HUDEP-2 (cell line): ENCODE data around the gene PPP1R1A.

Experiments
- DNase-seq, 76 experiments: peaks; one replicate each; lab custom pipeline; 2025; ENCODE audit not compliant: unreplicated experiment in 76 of 76; lab: John Stamatoyannopoulos, UW

The PPP1R1A gene

GRCh38 chr12:54572881-54573280 is 15.6 kb downstream of the PPP1R1A start:
- no peak for DNase-seq

GRCh38 chr12:54571193-54572188 is 17.0 kb downstream of the PPP1R1A start:
- DNase-seq = no peak

DNA sequence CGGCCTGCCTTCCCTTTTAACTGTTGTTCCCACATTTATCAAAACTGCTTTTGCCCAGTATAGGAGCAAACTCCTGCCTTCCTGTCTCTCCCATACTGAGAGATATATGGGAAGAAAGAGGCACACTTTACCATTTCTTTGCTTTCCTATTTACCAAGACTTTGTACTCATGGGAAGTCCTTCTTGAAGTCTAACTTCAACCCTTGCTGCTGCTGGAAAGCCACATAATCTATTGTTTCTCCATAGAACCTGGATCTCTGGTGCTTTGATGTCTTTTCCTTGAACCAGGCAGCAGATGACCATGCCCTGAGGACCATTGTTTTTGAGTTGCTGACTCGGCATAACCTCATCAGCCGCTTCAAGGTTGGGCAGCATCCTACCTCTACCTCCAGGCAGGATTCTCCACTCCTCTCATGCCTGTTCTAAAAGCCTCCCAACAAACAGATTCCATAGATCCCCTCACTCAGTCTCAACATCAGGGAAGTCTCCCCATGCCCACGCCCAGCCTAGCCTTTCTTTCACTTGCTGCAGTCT is 18.4 kb downstream of the PPP1R1A start:
- no peak for DNase-seq

GRCh38 chr12:54569072-54569471 is 19.4 kb downstream of the PPP1R1A start:
- no peak for DNase-seq

GRCh38 chr12:54566792-54567191 is 21.7 kb downstream of the PPP1R1A start:
- DNase-seq = no peak

DNA sequence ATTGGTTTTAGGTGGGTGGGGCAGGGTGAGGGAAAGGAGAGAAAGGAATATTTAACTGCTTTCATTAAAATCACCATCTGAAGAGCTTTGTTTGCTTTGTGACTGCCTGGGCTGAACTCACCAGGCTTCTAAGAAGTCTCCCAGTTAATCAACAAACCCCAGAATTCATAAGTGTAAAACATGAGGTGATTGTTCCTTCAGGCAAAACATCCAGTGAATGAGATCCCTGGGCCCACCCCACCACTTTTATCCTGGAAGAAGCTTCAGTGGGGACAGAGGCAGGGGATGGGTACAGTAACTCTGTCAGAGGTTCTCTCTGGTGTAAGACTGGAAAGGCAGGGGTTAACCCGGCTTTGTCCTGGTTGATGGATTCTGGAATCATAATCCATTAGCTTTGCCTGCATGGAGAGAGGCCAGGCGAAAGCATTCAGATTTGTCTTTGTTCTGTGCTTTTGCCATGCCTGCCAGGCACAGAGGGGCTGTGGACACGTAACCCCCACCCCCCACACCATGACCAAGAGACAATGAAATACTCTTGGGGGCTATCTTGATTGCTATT is 22.4 kb downstream of the PPP1R1A start:
- DNase-seq = no peak

GRCh38 chr12:54565310-54565985 is 23.0 kb downstream of the PPP1R1A start:
- DNase-seq = no peak

- no peak for DNase-seq
Measured at GRCh38 chr12:54564768-54565167, 23.7 kb downstream of the PPP1R1A start.

DNA sequence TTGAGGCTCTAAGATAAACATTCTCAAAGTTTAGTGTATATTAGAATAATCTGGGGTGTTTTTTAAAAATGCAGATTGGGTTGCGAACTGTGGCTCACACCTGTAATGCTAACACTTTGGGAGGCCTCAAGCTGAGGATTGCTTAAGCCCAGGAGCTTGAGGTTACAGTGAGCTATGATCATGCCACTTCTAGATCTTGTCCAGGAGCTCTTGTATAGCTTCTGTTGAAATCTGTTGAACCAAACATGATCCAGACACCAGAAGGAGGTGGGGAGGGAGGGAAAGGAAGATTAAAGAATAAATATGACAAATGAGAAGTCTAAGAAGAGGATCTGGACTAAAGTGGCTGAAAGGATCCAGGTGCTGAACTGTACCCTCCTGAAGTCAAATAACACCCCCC is 24.7 kb downstream of the PPP1R1A start:
- DNase-seq = no peak

GRCh38 chr12:54562750-54563356 is 25.6 kb downstream of the PPP1R1A start:
- DNase-seq = no peak

DNA sequence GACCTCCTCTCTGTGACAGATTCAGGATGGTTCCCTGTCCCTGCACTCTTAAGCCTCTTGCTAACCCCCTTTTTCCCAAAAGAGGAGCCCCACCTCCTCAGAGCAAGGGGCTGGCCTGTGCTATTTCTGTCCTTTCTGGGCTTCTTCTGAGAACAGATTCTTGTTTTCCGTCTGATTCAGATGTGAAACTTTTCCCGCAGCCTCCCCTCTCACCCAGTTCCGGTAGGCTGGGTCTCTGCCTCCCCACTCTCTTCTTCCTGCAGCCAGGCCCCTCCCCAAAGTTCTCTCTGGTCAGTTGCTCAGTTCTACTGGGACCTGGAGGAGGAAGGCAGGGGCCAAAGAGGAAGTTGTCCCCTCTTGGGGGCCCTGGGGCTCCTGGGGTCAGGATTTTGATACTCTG is 27.3 kb downstream of the PPP1R1A start:
- no peak for DNase-seq

DNA sequence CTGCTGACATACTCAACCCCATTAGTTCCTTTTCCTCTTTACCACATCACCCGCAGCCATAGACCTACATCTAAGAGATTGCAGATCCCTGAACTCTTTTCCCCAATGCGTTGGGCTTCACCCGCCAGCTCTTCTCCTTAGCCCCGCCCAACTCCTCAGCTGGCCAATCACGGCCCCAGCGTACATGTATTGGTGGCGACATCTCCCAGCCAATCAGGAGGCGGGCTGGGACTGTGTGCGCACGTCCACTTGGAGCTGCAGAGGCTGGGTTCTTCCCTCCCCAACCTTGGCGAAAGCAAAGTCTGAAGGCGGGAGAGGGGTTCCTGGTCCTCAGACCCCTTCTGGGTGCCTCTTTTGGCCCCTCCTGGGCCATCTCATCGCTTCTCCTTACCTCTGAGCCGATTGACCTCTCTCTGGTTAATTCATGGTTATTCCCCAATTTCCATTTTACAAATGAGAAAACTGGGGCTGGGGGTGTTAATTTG is 28.0 kb downstream of the PPP1R1A start:
- DNase-seq = peak in 52 of 76 experiments; percentile 1 to 81 (median 44)

DNA sequence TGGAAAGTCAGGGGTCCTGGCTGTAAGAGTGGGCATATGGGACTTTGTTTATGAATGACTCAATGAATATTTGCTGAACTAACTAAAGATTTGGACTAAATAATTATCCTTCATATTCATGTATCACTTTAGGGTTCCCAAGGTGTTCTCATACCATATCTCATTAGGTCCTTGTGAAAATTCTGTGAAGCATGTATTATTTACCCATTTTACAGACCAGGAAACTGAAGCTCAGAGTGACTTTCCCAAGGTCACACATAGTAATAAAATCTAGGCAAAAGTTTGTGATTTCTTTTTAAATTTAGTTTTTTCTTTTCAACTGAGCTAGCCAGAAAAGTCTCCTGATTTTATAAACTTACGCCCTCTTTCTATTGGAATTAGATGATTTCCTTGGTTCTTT is 29.7 kb downstream of the PPP1R1A start:
- DNase-seq = no peak

DNA sequence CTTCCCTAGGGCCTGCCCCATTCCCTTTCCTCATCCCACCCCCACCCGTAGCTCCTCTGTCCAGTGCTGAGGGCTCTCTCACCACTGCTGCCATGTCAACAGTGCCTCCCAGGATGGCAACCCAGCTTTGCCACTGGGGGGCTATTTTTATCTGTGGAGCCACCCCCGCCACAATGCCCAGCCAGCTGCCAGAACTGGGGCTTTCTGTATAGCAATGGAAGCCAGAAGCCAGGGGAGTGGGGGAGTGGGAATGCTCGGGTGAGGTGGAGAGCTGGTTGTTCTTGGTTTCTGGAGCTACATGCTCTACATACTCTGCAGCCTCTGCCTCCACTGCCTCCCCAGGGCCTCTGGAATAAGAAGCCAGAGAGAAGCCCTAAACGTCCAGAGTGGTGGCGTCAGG is 30.1 kb downstream of the PPP1R1A start:
- no peak for DNase-seq

- no peak for DNase-seq
Measured at GRCh38 chr12:54555670-54556257, 32.7 kb downstream of the PPP1R1A start.

- DNase-seq = no peak
Measured at GRCh38 chr12:54549774-54550451, 38.5 kb downstream of the PPP1R1A start.

DNA sequence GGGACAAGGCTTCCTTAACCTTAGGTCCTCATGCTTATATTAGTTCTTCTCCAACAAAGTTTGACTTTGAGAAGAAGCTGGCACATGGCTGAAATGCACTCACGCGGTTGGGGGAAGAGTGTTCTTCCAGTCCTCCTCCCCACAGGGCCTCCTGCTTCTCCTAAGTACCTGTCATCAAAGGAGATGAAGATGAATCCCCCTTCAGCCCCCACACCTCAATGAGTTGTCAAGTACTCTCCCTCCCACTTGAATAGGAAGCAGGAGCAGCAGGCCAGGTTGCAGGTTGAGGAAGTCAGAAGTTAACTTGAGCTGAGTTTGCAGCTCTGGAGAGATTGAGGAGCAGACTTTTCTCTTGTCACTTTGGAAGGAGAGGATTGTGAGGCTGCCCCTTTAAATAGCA is 41.9 kb downstream of the PPP1R1A start:
- DNase-seq = no peak

GRCh38 chr12:54544743-54545142 is 43.7 kb downstream of the PPP1R1A start:
- DNase-seq = no peak

- no peak for DNase-seq
Measured at GRCh38 chr12:54543526-54543925, 44.9 kb downstream of the PPP1R1A start.
